K562 (cell line): ENCODE data around the gene ALS2CL. TPM values are rescaled to one million over a fixed set of nuclear protein-coding genes. Genes with fewer than 3 reads are reported as not detected.

Source experiments
- ATF7 ChIP-seq: fragments of 450-650 bp; IDR thresholded peaks from 2 replicates; pipeline ENCODE4 v1.7.1; 2014; ENCODE audit warnings: mild to moderate bottlenecking, moderate library complexity
- BHLHE40 ChIP-seq: IDR thresholded peaks from 2 replicates; pipeline ENCODE4 v1.6.1; 2011; ENCODE audit warnings: low read length, improper control_type of control experiment
- BRCA1 ChIP-seq, 2 experiments: fragments of 450-650 bp in 1 of 2; sonication (generic) in 1 of 2; formaldehyde crosslinking in 1 of 2; IDR thresholded peaks; 2 replicates each; pipeline versions ENCODE4 v1.5.0 to v1.6.1; 2017 to 2020; ENCODE audit warnings: mild to moderate bottlenecking in 1 of 2, missing genetic modification reagents in 1 of 2
- CAMTA2 ChIP-seq: fragments of 250-450 bp; sonication (Bioruptor Pico); conservative IDR thresholded peaks from 2 replicates; pipeline ENCODE4 v1.5.1; 2022
- CBFA2T3 ChIP-seq: fragments of 450-650 bp; IDR thresholded peaks from 2 replicates; pipeline ENCODE4 v1.6.1; 2017
- DDX20 ChIP-seq: fragments of 450-650 bp; IDR thresholded peaks from 2 replicates; pipeline ENCODE4 v1.6.1; 2016; ENCODE audit warnings: missing genetic modification characterization, low read depth, mild to moderate bottlenecking, missing compliant biosample characterization, moderate library complexity
- ELK1 ChIP-seq: sonication (generic); formaldehyde crosslinking; IDR thresholded peaks from 2 replicates; pipeline ENCODE4 v1.8.1; 2022; ENCODE audit warnings: missing genetic modification reagents
- ESRRA ChIP-seq: fragments of 450-650 bp; IDR thresholded peaks from 2 replicates; pipeline ENCODE4 v1.6.1; 2014; ENCODE audit warnings: low read depth, mild to moderate bottlenecking, moderate library complexity, borderline replicate concordance
- HMBOX1 ChIP-seq: sonication (generic); IDR thresholded peaks from 2 replicates; pipeline ENCODE4 v1.6.1; 2016
- HMGXB4 ChIP-seq: sonication (generic); formaldehyde crosslinking; IDR thresholded peaks from 2 replicates; pipeline ENCODE4 v1.8.1; 2023; ENCODE audit warnings: mild to moderate bottlenecking, missing genetic modification reagents
- MAX ChIP-seq: sonication (generic); formaldehyde crosslinking; IDR thresholded peaks from 2 replicates; pipeline ENCODE4 v1.9.0; 2022; ENCODE audit warnings: mild to moderate bottlenecking, missing genetic modification reagents
- MEF2A ChIP-seq: IDR thresholded peaks from 2 replicates; pipeline ENCODE4 v1.6.1; 2011; ENCODE audit warnings: low read depth, mild to moderate bottlenecking, low read length, moderate library complexity; ENCODE audit not compliant: control insufficient read depth
- MTF1 ChIP-seq: fragments of 250-450 bp; sonication (Bioruptor Pico); IDR thresholded peaks from 2 replicates; pipeline ENCODE4 v1.9.0; 2021; ENCODE audit warnings: moderate library complexity, mild to moderate bottlenecking, inconsistent platforms, borderline replicate concordance
- PTRF ChIP-seq: fragments of 450-650 bp; IDR thresholded peaks from 2 replicates; pipeline ENCODE4 v1.6.1; 2016; ENCODE audit warnings: mild to moderate bottlenecking, missing genetic modification characterization, missing compliant biosample characterization
- SAFB2 ChIP-seq: fragments of 200-400 bp; formaldehyde crosslinking; IDR thresholded peaks from 2 replicates; pipeline ENCODE4 v1.6.1; 2018; ENCODE audit warnings: borderline replicate concordance, low read length, low read depth, moderate library complexity; ENCODE audit not compliant: severe bottlenecking
- SIN3A ChIP-seq, 2 experiments: fragments of 150-350 bp in 1 of 2; IDR thresholded peaks; 2 replicates each; pipeline ENCODE4 v1.6.1; 2011 to 2016; ENCODE audit warnings: borderline replicate concordance in 2 of 2, low read depth in 2 of 2, low read length in 2 of 2, mild to moderate bottlenecking in 2 of 2, moderate library complexity in 2 of 2; ENCODE audit not compliant: control insufficient read depth in 1 of 2
- SMARCE1 ChIP-seq: fragments of 450-650 bp; IDR thresholded peaks from 2 replicates; pipeline ENCODE4 v1.7.1; 2016; ENCODE audit warnings: mild to moderate bottlenecking
- TARDBP ChIP-seq: fragments of 450-650 bp; IDR thresholded peaks from 2 replicates; pipeline ENCODE4 v1.6.1; 2016
- USF2 ChIP-seq: sonication (generic); formaldehyde crosslinking; IDR thresholded peaks from 2 replicates; pipeline ENCODE4 v1.5.0; 2020; ENCODE audit warnings: missing genetic modification reagents
- ZFP91 ChIP-seq: sonication (generic); formaldehyde crosslinking; IDR thresholded peaks from 2 replicates; pipeline ENCODE4 v1.8.0; 2022; ENCODE audit warnings: mild to moderate bottlenecking, missing genetic modification reagents
- ZKSCAN3 ChIP-seq: fragments of 250-450 bp; sonication (Bioruptor Pico); IDR thresholded peaks from 2 replicates; pipeline ENCODE4 v1.4.0; 2020
- ZNF766 ChIP-seq: fragments of 200-800 bp; sonication (Bioruptor generic); conservative IDR thresholded peaks from 2 replicates; pipeline ENCODE4 v1.6.1; 2016; ENCODE audit warnings: missing genetic modification characterization, missing compliant biosample characterization
- polyA plus RNA-seq, 8 experiments: library from polyadenylated mRNA; depleted of rRNA in 4 of 8; stranded (reverse) in 5 of 8; unstranded in 3 of 8; fragments of >200 nt; fragmentation: Nextera tagmentation in 2 of 8; fragmentation: Illumina TruSeq in 1 of 8; extraction: Ambion mirVana in 2 of 8; extraction: Trizol in 1 of 8; gene quantifications; 2 replicates each; pipeline versions ENCODE4 v1.2.1 to v1.2.3, GENCODE V29; 2011 to 2014; ENCODE audit warnings: inconsistent platforms in 1 of 8, missing spikeins in 1 of 8
- total RNA-seq, 7 experiments: library from RNA; depleted of rRNA in 6 of 7; stranded (reverse); fragments of >200 nt in 6 of 7; fragmentation: Illumina TruSeq in 2 of 7; extraction: Trizol in 2 of 7; gene quantifications; 2 replicates each; pipeline versions ENCODE4 v1.2.1 to v1.2.3, GENCODE V29; 2011 to 2021; ENCODE audit warnings: low replicate concordance in 1 of 7

The ALS2CL gene
- total and polyA plus RNA-seq, 9 of the 15 experiments (the other 6 are each of a cell fraction or from before 2014, with no cell fraction given) = 0.03 to 0.13 (median 0.05) TPM; not detected in 3

- 0 out of 2 replicates have a peak, but pooled peaks have one; percentile 24 for TF ChIP-seq ZNF766
- no peak for TF ChIP-seq HMGXB4 (CRISPR knock-in tag)
- TF ChIP-seq SMARCE1 = peak; percentile 29; the same call in 1 of the 2 replicates
- TF ChIP-seq ZKSCAN3 (CRISPR knock-in tag) = no peak
- TF ChIP-seq PTRF (tag) = no peak
- TF ChIP-seq SIN3A (IDR thresholded peaks at IDR 0.05; ENCODE audit: borderline replicate concordance in 2 of 2, control insufficient read depth in 1 of 2, low read depth in 2 of 2, low read length in 2 of 2) = no peak
- TF ChIP-seq CAMTA2 (CRISPR knock-in tag) = no peak
- no peak for TF ChIP-seq MTF1 (CRISPR knock-in tag)
- no peak for TF ChIP-seq MAX (CRISPR knock-in tag)
- TF ChIP-seq ATF7 = peak; percentile 64
- peak; percentile 47 for TF ChIP-seq CBFA2T3
- TF ChIP-seq ZFP91 (CRISPR knock-in tag) = no peak
- TF ChIP-seq MEF2A = no peak
- no peak for TF ChIP-seq SAFB2
- no peak; the same call in 1 of the 2 replicates for TF ChIP-seq HMBOX1
- no peak for TF ChIP-seq USF2
- no peak for TF ChIP-seq BRCA1 (IDR thresholded peaks at IDR 0.05)
- TF ChIP-seq BRCA1 (CRISPR knock-in tag; IDR thresholded peaks at IDR 0.05) = no peak
- peak; percentile 73; the same call in 1 of the 2 replicates for TF ChIP-seq ESRRA
- no peak for TF ChIP-seq DDX20
- no peak for TF ChIP-seq ELK1 (CRISPR knock-in tag)
- no peak for TF ChIP-seq BHLHE40
- no peak for TF ChIP-seq TARDBP
Measured at GRCh38 chr3:46642971-46643370, 50.5 kb downstream of the ALS2CL start (continued).
